Stimulated activated CD4-positive, alpha-beta T cell treated with anti-CD3 and anti-CD28 coated beads, Interleukin-2, amount 100 ng/mL, for 4 hours (primary cell): Measurements from ENCODE around the gene LSM14A.
"Not testable (repeated sequence)": the region's sequence is repeated elsewhere in the genome, so short reads cannot be mapped to it uniquely, and the experiment has no call there.

Experiments used
- DNase-seq: peaks from one replicate; pipeline ENCODE4 v3.0.0-alpha.2; 2020; ENCODE audit warnings: low read depth

LSM14A gene

DNA sequence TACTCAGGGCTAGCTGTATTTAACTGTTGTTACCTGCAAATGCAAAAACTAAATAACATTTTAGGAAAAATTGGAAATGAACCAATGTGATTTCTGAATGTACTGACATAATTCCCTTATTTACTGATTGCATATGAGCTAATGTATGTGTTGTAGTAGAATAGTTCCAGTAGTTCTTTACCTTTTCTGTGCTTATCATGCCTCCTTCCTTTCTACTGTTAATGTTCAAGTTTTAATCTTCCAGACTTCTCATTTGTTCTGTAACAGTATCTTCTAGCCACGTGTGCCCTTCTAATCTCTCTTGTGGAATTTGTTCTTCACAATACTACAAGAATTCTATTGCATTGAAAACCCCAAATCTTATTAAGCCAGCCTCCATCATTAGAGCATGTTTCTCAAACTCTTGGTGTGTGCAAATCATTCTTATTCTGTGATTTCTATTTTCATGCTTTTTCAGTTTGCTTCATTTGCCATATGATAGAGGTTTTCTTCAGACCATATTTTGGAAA is 17.7 kb downstream of the LSM14A start:
- no peak for DNase-seq

DNA sequence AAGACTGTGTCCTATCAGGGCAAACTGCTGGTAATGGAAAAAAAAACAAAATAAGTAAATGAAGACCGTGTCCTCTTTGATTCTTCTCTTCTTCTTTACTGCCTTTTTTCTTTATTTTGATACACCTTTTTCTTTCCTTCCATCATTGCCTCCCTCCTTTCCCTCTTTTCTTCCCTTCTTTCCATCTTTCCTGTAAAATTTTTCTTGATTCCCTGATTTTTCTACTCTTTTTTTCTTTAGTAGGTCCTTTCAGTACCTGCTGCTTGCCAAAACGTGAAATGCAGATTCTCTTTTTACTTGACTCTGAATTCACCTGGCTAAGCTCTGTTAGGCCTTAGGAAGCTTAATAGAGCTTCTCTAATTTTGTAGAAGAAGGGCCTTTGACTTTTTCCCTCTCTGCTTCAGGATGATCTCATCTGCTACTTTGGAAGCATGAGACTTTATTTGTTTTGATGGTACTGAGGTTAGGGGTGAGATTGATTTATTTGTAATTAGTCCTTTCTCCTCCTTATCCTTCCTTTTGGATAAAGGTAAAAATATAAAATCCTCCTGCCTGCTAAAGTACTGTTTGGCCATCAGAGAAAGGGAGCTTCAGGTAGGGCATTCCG is 19.2 kb downstream of the LSM14A start:
- no peak for DNase-seq

DNA sequence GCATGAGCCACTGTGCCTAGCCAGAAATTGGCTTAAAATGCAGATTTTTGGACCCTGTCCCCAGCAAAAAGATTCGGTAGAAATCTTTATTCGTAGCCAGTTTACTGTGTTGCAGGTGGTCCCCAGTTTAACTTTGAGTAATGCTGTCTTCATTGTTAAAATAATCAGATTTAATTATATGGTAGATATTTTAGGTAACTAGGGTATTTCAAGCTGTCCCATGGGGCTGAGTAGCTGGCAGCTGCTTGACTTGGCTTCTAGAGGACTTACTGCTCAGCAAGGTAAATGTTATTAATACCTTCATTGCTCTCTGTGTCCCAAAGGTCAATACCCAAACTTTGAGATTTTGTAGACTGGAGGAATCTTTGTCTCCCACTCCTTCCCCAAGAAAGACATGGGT is 21.1 kb downstream of the LSM14A start:
- DNase-seq: no peak

DNA sequence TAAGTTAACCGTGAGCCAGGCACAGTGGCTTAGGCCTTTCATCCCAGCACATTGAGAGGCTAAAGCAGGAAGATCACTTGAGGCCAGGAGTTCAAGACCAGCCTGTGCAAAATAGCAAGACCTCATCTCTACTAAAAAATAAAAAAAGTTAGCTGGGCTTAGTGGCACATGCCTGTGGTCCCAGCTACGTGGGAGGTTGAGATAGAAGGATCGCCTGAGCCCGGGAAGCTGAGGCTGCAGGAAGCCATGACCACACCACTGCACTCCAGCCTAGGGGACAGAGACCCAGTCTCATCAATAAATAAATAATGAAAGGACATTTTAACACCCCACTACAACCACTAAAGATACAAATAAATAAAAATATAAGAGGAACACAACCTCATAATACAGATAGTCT is 21.6 kb downstream of the LSM14A start:
- DNase-seq: no peak

DNA sequence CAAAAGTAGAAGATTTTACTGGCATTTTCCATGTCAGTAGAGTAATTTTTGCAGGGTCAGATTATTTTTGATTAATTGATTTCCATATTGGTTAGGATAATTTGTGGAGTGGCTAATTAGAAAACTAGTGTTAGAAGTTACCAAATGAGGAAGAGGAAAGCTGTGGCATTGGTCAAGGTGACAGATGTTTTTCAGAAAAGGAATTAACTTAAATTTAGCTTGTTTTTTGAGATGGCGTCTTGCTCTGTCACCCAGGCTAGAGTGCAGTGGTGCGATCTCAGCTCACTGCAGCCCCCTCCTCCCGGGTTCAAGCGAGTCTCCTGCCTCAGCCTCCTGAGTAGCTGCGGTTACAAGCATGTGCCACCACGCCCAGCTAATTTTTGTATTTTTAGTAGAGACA is 28.8 kb downstream of the LSM14A start:
- DNase-seq: no peak

DNA sequence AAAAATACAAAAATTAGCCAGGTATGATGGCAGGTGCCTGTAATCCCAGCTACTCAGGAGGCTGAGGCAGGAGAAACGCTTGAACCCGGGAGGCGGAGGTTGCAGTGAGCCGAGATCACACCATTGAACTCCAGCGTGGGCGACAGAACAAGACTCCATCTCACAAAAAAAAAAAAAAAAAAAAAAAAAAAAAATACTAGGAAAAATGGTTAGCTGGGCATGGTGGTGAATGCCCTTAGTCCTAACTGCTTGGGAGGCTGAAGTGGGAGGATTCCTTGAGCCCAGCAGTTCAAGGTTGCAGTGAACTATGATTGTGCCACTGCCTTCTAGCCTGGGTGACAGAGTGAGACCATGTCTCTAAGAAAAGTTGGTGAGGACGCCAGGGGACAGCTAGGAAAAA is 33.0 kb downstream of the LSM14A start:
- DNase-seq: not testable (repeated sequence)

DNA sequence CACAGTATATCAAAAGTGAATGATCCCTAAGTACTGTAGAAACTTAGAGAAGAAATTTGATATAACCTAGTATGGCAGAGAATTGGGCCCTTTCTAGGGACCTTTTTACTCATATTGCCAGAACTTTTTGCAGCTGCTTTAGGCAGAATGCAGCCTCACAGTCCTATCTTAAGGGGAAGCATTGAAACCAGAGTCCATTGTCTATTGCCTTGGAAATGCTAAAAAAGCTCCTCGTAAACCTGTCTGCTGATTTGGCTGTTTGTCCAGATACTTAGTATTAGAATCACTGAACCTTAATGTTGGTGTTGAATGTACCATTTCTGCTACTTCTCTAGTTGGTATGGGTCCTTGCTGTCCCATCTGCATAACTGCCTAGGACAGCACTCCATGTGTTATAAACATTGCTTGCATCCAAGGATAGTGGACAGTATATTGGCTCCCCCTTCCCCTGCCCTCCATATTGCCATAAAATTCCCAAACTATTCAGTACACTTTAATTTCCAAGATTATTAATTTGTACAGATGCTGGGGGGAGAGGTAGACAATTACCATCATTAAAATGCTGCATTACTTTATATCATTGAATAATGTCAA is 36.1 kb downstream of the LSM14A start:
- no peak for DNase-seq

DNA sequence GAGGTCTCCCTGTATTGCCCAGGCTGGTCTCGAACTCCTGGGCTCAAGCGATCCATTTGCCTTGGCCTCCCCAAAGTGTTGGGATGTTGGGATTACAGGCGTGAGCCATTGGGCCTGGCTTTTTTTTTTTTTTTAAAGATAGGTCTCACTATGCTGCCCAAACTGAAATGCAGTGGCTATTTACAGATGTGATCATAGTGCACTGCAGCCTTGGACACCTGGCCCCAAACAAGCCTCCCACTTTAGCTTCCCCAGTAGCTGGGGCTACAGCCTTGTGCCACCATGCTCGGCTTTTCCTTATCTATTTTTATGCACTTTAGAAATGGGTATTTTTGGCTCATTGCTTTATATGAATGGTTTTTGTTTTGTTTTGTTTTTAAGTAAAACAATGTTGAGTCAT is 37.4 kb downstream of the LSM14A start:
- DNase-seq: no peak

DNA sequence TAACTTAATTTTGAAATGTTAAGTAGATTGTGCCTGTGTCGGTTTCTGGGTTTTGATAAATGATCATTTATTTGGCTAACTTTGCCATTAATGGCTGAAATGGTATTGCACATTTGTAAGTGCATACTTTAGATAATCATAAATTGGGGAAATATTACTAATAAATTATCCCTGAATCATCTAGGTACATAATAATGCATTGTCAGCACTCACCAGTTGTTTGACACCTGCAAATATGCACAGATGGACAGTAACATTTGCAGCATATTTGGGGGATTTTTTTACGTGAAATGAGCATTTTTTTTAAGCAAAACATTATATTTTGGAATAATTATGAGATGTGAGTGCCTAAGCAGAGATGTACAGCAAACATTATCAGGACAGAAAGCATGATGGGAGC is 41.0 kb downstream of the LSM14A start:
- no peak for DNase-seq

DNA sequence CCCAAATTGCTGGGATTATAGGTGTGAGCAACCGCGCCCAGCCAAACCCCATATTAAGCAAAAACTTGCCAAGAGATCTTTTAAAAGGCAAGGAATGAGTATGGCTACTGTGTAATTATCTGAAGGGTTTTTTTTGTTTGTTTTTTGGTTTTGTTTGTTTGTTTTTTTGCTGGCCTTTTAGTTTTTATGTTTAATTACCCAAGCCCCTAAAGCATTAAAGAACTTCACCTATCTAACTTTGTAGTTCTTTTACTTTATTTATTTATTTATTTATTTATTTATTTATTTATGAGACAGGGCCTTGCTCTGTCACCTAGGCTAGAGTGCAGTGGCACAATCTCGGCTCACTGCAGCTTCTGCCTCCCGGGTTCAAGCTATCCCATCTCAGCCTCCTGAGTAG is 41.7 kb downstream of the LSM14A start:
- no peak for DNase-seq

DNA sequence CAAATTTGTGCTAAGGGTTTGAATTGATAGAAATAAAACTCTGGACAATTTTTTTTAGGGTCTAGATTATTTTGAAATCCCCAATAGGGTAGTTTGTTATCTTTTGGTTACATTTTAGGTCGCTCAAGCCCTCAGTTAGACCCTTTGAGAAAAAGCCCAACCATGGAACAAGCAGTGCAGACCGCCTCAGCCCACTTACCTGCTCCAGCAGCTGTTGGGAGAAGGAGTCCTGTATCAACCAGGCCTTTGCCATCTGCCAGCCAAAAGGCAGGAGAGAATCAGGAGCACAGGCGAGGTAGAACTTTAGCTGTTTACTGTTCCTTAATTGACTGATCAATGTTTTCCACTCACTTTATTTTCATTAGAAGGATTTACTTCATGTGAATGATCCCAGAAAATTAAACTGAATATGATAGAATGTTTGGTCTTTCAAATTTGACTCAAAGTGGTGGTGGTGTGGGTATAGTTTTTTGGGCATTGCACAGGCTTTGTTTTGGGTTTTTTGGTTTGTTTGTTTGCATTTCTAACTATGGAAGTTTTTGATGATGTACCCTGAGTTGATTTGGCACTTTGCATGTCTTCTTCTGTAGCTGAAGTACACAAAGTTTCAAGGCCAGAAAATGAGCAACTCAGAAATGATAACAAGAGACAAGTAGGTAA is 42.8 kb downstream of the LSM14A start:
- DNase-seq: no peak

DNA sequence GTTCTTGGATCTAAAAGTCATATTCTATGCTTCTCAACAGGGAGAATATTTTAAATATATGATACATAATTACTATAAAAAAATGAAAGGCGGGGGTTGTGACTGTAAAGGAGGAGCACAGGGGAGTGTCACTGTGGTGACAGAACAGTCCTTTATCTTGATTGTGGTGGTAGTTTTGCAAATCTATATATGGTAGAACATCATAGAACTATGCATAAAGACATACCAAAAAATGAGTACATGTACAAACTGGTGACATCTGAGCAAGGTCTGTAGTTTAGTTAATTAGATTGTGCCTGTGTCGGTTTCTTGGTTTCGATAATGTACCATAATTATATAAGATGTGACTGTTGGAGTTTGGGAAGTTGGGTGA is 43.3 kb downstream of the LSM14A start:
- DNase-seq: no peak

DNA sequence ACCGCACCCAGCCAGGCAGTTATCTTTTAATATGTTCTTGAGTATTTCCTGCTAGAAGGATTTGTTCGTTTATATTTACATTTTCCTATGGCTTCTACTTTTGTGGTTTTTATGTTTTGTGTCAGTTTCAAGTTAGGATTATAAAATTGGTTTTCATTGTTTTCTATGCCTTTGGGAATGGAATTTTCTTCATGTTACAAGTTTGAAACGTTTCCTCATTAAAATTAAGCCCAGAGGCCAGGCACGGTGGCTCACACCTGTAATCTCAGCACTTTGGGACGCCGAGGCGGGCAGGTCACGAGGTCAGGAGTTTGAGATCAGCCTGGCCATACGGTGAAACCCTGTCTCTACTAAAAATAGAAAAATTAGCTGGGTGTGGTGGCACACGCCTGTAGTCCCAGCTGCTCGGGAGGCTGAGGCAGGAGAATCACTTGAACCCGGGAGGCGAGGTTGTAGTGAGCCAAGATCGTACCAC is 44.5 kb downstream of the LSM14A start:
- DNase-seq: not testable (repeated sequence)

DNA sequence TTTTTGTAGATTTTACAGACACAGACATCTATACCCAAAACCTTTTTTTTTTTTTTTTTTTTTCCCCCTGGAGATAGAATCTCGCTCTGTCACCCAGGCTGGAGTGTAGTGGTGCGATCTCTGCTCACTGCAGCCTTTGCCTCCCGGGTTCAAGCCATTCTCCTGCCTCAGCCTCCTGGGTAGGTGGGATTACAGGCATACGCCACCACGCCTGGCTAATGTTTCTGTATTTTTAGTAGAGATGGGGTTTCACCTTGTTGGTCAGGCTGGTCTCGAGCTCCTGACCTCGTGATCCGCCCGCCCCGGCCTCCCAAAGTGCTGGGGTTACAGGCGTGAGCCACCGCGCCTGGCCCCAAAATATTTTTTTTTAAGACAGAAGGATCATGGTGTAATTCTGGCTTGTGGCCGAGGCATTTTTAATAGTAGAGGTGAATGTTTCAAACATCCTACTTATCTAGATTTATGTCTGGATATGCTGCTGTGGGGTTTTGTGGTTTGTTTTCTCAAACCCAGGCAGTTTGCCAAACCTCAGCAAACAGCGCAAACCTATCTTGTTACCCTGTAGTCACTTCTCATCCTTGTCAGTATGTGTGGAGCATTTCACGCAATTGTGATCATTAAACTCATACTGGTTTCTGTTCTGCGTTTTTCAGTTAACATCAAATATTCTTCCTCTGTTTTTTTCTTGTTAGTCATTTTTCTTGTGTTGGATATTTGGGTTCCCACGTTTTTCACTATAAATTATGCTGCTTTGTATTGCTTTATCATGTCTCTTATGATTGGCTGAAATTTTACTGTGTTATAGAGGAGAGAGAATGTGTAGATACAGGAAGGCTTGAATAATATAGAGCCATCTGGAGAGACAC is 45.9 kb downstream of the LSM14A start:
- peak; percentile 33 for DNase-seq

DNA sequence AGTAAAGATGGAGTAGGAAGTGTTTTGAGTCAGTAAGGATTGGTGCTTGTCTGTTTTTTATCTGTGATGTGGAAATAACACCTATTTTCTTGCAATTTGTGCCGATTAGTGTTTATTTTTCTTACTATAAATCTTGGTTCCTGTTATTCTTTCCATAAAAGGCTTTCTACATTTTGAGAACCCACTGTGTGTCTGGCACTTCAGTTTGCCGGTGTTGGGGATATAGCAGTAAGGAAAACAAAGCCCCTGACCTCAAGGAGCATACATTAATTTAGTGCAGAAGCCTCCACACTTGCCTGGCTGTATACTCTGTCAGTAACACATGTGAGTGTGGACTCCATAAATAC is 46.5 kb downstream of the LSM14A start:
- DNase-seq: no peak

DNA sequence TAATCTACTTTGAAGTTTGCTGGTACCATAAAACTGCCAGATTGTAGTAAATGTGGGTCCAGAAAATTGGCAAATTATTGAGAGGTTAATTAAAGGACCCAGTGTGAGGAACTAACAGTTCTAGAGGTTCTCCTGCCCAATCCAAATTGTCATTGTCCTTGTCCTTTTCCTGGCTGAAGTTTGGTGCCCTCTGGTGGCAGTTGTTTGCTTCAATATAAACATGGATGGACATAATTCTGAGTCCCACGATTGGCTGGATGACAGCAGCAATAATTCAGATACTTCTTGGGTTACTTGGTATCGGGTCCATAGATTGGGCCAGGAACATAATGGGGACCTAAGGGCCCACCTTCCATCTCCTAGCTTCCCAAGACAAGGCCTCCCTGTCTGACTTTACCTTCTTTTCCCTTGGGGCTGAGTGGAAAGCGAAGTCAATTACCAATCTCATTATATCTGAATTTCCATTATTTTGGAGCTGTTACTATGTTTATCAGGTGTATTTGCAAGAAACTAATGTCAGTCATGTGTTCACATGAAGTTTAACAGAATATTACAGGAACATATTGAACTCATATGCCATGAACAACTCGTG is 48.3 kb downstream of the LSM14A start:
- DNase-seq: peak; percentile 46

DNA sequence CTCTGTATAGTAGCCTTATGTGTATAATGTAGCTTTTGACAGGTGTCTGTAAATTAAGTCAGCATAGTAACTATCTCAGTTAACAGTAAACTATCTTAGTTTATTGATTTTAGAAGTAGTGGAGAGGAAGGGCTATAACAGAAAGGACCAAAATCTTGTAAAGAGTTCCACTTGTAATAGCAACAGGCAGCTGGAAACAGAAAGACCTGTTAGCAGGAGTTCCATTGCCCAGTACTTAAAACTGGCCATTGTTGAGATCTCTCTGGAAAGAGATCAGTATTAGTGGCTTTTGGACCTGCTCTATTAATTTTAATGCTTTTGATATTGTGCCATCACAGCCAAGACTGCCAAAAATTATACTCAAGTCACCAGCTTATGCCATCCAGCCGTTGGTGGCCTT is 50.1 kb downstream of the LSM14A start:
- no peak for DNase-seq

DNA sequence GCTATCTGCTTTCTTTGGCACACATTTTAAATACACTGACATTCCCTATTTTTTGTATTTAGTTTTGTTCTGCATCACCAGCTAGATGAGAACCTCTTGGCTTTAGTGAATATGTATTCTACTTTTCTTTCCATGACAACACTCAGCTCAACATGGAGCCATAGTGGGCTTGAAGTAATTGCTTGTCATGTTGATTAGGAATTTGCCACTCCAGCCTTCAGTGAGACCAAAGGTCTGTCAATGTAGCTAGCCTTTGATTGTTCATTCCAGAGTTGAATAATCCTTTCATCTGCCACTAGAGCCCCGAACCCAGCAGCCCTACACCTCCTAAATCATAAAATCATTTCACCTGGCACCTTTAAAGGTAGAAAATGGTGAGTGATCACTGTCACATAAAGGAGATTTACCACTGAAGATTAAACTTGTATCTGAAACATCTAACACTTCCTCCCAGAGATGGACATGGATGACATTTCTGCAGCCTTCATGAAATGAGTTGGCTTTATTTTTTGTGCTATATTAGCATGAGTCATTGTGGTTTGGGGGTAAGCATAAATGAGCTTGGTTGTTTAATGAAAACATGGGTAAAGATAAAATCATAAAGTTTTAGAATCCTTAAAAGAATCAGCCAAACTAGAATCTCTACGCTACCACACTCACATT is 52.8 kb downstream of the LSM14A start:
- no peak for DNase-seq

DNA sequence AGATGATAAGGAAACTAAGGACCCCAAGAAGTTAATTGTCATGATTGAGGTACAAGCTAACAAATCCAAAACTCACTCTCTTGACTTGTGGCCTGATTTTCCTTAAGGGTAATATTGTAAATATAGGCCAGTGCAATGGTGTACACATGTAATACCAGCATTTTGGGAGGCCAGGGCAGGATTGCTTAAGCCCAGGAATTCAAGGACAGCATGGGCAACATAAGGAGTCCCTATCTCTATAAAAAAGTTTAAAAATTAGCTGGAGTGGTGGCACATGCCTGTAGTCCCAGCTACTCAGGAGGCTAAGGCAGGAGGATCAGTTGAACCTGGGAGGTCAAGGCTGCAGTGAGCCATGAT is 53.3 kb downstream of the LSM14A start:
- DNase-seq: no peak

DNA sequence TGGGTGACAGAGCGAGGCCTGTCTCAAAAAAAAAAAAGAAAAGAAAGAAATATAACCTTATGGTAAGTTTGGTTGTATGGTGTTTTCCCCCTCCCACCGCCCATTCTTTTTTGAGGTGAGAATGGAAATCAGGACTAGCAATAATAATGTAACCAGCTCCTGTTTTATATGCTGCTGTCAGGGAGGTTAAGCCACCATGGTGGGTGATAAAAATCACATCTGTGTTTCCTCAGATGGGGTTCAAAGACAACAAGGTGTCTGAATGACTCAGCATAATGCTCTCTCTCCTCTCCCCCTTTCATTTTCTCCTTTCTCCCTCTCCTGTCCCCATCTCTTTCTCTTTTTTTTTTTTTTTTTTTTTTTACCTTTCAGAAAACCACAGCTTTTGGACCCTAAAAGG is 53.7 kb downstream of the LSM14A start:
- no peak for DNase-seq

DNA sequence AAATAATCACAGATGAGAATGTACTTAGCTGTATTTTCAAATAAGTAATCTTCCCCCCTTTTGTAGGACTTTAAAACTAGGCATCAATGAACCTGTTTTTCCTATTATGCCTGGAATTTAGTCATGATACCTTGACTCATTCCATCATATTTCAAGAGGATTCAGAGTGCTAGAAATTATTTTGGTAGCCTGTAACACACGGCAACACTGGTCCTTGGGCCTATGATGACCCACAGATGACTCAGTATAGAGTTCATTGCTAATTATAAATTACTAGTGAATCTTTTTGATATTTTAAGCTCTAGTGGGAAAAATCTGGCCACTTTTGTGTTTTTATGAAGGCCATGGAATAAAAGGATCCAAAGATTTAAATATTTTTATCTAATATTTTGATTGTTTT is 56.0 kb downstream of the LSM14A start:
- no peak for DNase-seq

DNA sequence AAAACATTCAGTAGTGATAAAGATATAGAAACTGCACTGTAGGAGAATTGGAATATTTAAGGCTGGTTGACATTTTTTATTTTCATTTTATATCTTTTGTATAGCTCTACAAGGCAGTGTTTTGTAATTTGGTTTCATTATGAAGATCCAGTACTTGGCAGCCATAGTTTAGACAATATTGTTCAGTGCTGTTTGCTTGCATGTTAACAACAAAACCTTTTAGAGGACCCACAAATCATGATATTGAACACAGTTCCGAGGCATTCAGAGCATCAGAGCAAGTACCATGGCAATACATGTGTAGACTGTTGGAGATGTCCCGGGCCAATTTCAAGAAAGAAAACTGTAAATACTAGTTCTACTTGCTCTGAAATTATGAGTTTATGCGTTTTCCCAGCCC is 56.5 kb downstream of the LSM14A start:
- no peak for DNase-seq
